ENCODE measurements around the gene ILF3.

ILF3 gene

DNA sequence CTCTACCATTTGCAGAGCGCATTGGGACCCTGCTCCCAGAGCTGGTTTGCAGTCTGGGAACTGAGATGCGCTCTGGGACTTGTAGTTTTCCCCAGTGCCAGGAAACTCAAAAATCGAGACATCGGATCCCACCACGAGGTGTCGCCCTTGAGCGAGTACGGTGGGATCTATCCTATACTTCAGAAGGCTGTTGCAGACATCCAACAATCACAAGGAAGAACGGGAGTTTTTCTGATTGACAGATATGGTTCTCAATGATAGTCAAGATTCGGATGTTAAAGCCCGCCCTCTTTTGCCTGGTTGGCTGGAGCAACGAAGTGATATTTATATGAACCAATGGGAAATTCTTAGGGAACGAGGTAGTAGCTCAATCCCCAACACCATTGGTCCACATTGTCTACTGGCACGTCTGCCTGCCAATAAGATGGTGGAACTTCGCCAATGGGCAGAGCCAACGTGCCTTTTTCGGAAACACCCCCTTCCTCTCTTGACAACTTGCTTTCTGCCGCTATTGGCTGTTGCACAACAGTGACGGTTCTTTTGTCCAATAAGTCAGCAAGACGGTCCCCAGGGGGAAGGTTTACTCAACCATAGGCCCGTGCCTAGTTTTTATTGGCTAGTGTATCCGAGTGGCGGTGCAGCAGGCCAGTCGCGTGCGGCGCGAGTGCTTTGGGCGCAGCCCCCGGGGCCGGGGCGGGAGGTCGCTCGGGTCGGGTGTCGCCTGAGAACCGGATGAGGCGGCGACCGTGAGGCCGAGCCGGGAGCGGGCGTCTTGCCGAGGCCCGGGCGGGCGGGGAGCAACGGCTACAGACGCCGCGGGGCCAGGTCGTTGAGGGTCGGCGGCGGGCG is 63.4 kb downstream of the ILF3 start, which contains the start of gene DNM2:
TSS of gene DNM2 (plus strand) at position 724 of the 849 bp plus-strand sequence. CDS start 164 bp downstream, outside the sequence.
- TF ChIP-seq, protein P1, sequence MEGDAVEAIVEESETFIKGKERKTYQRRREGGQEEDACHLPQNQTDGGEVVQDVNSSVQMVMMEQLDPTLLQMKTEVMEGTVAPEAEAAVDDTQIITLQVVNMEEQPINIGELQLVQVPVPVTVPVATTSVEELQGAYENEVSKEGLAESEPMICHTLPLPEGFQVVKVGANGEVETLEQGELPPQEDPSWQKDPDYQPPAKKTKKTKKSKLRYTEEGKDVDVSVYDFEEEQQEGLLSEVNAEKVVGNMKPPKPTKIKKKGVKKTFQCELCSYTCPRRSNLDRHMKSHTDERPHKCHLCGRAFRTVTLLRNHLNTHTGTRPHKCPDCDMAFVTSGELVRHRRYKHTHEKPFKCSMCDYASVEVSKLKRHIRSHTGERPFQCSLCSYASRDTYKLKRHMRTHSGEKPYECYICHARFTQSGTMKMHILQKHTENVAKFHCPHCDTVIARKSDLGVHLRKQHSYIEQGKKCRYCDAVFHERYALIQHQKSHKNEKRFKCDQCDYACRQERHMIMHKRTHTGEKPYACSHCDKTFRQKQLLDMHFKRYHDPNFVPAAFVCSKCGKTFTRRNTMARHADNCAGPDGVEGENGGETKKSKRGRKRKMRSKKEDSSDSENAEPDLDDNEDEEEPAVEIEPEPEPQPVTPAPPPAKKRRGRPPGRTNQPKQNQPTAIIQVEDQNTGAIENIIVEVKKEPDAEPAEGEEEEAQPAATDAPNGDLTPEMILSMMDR (IDR thresholded peaks at IDR 0.05; ENCODE audit: insufficient read depth, low read length, poor library complexity, severe bottlenecking) = peak; percentile 62
- peak; percentile 99 for DNase-seq (ENCODE audit: extremely low read depth, insufficient read length)
- peaks cover 6% of the 10 kb centered on the region for H3K36me3 ChIP-seq (ENCODE audit: control insufficient read depth, insufficient read depth, low read length)
- H3K4me3 ChIP-seq (replicated peaks; ENCODE audit: low read depth, low read length) = peak within 1 kb of the TSS; percentile 97
- no peaks in the 10 kb centered on the region for H3K27me3 ChIP-seq (replicated peaks; ENCODE audit: control insufficient read depth, insufficient read depth, low read length)

DNA sequence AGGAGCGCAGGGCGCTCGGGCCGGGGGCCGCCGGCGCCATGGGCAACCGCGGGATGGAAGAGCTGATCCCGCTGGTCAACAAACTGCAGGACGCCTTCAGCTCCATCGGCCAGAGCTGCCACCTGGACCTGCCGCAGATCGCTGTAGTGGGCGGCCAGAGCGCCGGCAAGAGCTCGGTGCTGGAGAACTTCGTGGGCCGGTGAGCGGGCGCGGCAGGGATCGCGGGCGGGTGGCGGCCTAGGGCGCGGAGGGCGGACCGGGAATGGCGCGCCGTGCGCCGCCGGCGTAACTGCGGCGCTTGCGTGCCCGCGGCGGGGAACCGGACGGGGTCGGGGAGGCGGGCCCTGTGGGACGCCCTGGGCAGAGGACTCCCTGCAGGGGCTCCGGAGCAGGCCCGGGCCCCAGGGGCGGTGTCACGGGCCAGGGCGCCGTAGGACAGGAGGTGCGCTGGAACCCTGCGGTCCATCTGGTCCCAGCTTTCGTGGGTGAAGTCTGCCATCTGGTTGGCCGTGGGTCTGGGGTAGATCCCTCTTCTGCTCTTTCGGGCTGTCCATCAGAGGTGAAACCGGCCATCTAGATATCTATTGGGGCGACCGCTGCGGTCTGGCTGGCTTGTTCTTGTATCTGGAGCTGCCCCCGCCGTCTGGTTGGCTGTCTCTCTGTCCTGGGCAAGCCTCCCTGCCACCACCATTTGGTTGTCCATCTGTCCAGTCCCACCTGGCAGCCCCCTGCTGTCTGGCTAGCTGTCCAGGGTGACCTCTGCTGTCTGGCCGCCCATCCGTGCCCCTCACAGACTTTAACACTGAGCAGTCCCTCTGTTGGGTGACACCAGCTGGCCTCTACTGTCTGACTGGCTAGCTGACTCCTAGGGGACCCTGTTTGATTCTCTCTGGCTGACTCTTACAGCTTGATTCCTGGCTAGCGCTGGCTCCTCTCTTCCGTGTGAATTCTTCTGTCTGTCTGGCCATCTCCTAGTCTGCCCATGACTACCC is 64.4 kb downstream of the ILF3 start:
- Histone ChIP-seq H3K36me3 (ENCODE audit: control insufficient read depth, insufficient read depth, low read length) (peaks cover 4% of the 10 kb centered on the region), H3K4me3 (replicated peaks; ENCODE audit: low read depth, low read length) (peak overlapping the region; percentile 97), H3K27me3 (replicated peaks; ENCODE audit: control insufficient read depth, insufficient read depth, low read length) (no peaks in the 10 kb centered on the region)
- DNase-seq (ENCODE audit: extremely low read depth, insufficient read length) = peak; percentile 74
- TF ChIP-seq, protein P1 (IDR thresholded peaks at IDR 0.05; ENCODE audit: insufficient read depth, low read length, poor library complexity, severe bottlenecking) = no peak

DNA sequence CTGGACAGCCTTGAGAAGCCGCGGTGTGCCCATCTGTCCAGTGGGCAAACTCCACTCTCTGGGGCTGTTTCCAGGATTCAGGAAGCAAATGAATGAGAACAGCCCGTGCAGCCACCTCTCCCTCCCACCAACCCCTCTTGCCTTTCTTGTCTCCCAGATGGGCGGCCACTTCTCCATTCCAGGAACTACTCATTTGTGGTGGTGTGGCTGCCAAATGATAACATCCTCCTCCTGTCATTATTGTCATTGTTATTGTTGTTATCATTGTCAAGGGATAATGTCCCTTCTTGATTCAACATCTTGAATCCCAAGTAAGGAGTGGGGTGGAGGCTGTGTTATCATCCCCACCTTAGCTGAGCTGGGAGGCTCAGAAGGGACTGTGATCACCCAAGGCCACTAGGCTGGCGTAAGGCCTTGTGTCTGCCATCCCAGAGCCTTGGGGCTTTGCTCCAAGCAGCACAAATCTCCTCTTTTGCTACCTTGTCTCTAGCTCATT is 65.4 kb downstream of the ILF3 start:
- TF ChIP-seq, protein P1 (IDR thresholded peaks at IDR 0.05; ENCODE audit: insufficient read depth, low read length, poor library complexity, severe bottlenecking) = no peak
- Histone ChIP-seq H3K27me3 (replicated peaks; ENCODE audit: control insufficient read depth, insufficient read depth, low read length) (no peaks in the 10 kb centered on the region), H3K4me3 (replicated peaks; ENCODE audit: low read depth, low read length) (peak overlapping the region; percentile 97), H3K36me3 (ENCODE audit: control insufficient read depth, insufficient read depth, low read length) (peaks cover 5% of the 10 kb centered on the region)
- no peak for DNase-seq (ENCODE audit: extremely low read depth, insufficient read length)

DNA sequence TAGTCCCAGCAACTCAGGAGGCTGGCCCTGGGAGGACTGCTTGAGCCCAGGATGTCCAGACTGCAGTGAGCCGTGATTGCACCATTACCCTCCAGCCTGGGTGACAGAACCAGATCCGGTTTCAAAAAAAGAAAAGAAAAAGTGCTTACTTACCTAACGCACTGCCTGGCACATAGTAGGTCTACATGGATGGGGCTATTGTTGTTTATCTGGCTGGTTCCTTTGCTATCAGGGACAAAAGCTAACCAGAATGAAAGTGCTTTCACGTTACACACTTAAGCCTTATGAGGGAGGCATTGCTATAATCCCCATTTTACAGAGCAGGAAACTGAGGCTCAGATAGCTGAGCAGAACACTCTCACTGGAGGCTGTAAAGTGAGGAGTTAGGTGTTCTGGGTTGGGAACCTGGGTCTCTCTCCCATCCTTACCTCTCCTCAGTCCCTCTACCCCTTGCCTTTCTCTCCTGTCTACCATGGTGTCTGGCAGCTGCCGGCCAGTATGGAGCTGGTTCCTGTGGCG is 66.5 kb downstream of the ILF3 start:
- TF ChIP-seq, protein P1 (IDR thresholded peaks at IDR 0.05; ENCODE audit: insufficient read depth, low read length, poor library complexity, severe bottlenecking) = no peak
- no peaks in the 10 kb centered on the region for H3K27me3 ChIP-seq (replicated peaks; ENCODE audit: control insufficient read depth, insufficient read depth, low read length)
- no peak for DNase-seq (ENCODE audit: extremely low read depth, insufficient read length)
- H3K4me3 ChIP-seq (replicated peaks; ENCODE audit: low read depth, low read length) = no peak overlapping the region
- peaks cover 8% of the 10 kb centered on the region for H3K36me3 ChIP-seq (ENCODE audit: control insufficient read depth, insufficient read depth, low read length)

DNA sequence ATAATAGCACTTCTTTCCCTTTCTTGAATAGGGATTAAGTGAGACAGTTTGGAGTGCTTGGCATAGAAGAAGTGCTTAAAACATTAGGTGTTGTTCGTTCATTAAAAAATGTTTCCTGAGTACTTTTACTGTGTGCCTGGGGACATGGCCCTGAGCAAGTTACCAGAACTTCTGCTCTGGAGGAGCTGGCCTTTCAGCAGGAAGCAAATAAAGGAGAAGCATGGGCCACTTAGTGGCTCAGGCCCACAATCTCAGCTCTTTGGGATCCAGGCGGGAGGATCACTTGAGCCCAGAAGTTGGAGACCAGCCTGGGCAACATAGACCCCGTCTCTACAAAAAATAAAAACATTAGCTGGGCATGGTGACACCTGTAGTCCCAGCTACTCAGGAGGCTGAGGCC is 69.4 kb downstream of the ILF3 start:
- no peak for DNase-seq (ENCODE audit: extremely low read depth, insufficient read length)
- H3K27me3 ChIP-seq (replicated peaks; ENCODE audit: control insufficient read depth, insufficient read depth, low read length) = no peaks in the 10 kb centered on the region
- no peak overlapping the region for H3K4me3 ChIP-seq (replicated peaks; ENCODE audit: low read depth, low read length)
- TF ChIP-seq, protein P1 (IDR thresholded peaks at IDR 0.05; ENCODE audit: insufficient read depth, low read length, poor library complexity, severe bottlenecking) = no peak
- peaks cover 8% of the 10 kb centered on the region for H3K36me3 ChIP-seq (ENCODE audit: control insufficient read depth, insufficient read depth, low read length)

Measured in GM06990 (cell line).